ENCODE results near the gene THOC6.

- TF ChIP-seq CTCF (IDR thresholded peaks at IDR 0.05; ENCODE audit: low read length) (no peak), EZH2 (IDR thresholded peaks at IDR 0.05; ENCODE audit: borderline replicate concordance, low read length) (no peak)
Measured at GRCh38 chr16:3036726-3037315, 13.0 kb downstream of the THOC6 start, which contains the start of gene BICDL2.

Data from OCI-LY1 (cell line).